Measurements from ENCODE around the gene PTGES3.

DNA sequence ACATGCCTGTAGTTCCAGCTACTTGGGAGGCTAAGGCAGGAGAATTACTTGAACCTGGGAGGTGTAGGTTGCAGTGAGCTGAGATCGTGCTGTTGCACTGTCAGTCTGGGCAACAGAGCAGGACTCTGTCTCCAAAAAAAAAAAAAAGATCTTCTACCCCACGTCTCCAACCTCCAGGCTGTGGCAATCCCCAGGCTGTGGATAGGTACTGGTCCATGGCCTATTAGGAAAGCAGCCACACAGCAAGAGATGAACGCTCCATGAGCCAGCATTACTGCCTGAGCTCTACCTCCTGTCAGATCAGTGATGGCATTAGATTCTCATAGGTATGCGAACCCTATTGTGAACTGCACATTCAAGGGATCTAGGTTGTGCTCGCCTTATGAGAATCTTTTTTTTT lies 6.1 kb upstream of the PTGES3 start:
- TF ChIP-seq, protein P1, sequence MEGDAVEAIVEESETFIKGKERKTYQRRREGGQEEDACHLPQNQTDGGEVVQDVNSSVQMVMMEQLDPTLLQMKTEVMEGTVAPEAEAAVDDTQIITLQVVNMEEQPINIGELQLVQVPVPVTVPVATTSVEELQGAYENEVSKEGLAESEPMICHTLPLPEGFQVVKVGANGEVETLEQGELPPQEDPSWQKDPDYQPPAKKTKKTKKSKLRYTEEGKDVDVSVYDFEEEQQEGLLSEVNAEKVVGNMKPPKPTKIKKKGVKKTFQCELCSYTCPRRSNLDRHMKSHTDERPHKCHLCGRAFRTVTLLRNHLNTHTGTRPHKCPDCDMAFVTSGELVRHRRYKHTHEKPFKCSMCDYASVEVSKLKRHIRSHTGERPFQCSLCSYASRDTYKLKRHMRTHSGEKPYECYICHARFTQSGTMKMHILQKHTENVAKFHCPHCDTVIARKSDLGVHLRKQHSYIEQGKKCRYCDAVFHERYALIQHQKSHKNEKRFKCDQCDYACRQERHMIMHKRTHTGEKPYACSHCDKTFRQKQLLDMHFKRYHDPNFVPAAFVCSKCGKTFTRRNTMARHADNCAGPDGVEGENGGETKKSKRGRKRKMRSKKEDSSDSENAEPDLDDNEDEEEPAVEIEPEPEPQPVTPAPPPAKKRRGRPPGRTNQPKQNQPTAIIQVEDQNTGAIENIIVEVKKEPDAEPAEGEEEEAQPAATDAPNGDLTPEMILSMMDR (IDR thresholded peaks at IDR 0.05): no peak
- TF ChIP-seq POLR2A (IDR thresholded peaks at IDR 0.05): no peak

All from upper lobe of left lung (tissue), 4 donors.